Head of caudate nucleus (tissue), 42 donors: Measurements from ENCODE around the gene ST8SIA6.
"Not testable (repeated sequence)": the region's sequence is repeated elsewhere in the genome, so short reads cannot be mapped to it uniquely, and the experiment has no call there.

Experiments
- DNase-seq, 42 donors: peaks; one replicate each; pipeline versions ENCODE4 v3.0.0 to v3.0.0-alpha.2; 2020 to 2021; ENCODE audit warnings: mixed read lengths in 7 of 42
- intact Hi-C: fragments of 100-400 bp; cut with DNase I; formaldehyde crosslinking; loops from one replicate; pipeline ENCODE4 v1.15.0; 2022

The ST8SIA6 gene

GRCh38 chr10:17454161-17455014, at the start of gene ST8SIA6:
TSS of gene ST8SIA6 (minus strand) at chr10:17454595. CDS start at chr10:17454255, 340 bp downstream.
- peak in 13 of 42 donors; percentile 7 to 47 (median 23) for DNase-seq
- intact Hi-C loops: no loop called here

- intact Hi-C loops: no loop called here
Measured at GRCh38 chr10:17503795-17504194, 49.4 kb upstream of the ST8SIA6 start.

GRCh38 chr10:17502814-17503213, 48.4 kb upstream of the ST8SIA6 start:
- no peak for DNase-seq
- intact Hi-C loops: no loop called here

More at GRCh38 chr10:17503795-17504194, 49.4 kb upstream of the ST8SIA6 start:
- no peak for DNase-seq

- intact Hi-C loops, DNase-seq: not testable (repeated sequence)
Measured at GRCh38 chr10:17499014-17499413, 44.6 kb upstream of the ST8SIA6 start.

GRCh38 chr10:17497446-17498030, 43.1 kb upstream of the ST8SIA6 start:
- intact Hi-C loops: no loop called here
- DNase-seq: no peak

GRCh38 chr10:17494626-17495260, 40.3 kb upstream of the ST8SIA6 start:
- intact Hi-C loops: no loop called here
- DNase-seq: no peak

- DNase-seq: no peak
Measured at GRCh38 chr10:17488848-17489247, 34.5 kb upstream of the ST8SIA6 start.

GRCh38 chr10:17483079-17483478, 28.7 kb upstream of the ST8SIA6 start:
- intact Hi-C loops: no loop called here
- DNase-seq: no peak

More at GRCh38 chr10:17488848-17489247, 34.5 kb upstream of the ST8SIA6 start:
- intact Hi-C loops: no loop called here

DNA sequence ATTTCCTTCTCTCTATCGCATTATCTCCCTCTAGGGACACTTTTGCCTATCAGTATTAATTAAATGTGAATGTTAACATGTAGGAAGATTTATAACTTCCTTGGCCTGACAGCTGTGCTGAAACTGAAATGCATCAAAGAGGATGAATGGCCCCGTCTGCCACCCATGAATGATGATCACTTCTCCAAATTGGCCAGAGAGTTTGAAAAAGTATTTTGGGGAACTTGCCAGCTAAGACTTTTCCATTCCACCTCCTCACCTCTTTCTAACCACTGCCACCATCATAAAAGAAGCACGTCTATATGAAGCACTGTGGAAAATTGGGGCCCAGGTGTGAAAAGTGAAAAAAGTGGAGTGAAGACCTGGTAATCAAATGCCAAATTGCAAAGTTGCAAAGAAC, 25.4 kb upstream of the ST8SIA6 start:
- DNase-seq: no peak
- intact Hi-C loops: no loop called here

DNA sequence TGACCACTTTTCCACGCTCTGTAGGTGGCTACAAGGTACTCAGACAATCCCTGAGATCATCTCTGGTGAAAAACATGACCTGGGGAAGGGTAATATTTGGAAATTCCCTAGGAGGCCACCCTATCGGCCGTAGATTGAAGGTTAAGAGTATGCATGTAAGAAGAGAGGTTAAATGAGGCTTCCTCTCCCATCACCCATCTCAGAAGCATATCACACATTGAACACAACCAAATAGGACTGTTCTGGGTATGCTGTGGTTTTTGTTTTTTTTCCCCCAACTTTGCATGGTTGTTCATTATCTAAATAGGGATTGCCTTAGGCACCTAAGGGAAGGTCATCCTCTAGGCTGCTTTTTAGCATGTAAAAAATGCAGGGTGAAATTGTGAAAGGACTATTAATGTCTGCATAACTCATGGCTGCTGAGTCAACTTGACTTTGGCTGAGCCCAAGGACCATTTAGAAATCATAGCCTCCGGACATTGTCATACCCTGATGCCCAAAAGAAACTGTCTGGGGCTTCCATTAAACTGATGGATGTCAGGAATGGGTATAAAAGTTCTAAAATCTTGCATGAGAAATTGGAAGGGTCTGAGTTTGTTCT, 24.7 kb upstream of the ST8SIA6 start:
- DNase-seq: no peak
- intact Hi-C loops: no loop called here

DNA sequence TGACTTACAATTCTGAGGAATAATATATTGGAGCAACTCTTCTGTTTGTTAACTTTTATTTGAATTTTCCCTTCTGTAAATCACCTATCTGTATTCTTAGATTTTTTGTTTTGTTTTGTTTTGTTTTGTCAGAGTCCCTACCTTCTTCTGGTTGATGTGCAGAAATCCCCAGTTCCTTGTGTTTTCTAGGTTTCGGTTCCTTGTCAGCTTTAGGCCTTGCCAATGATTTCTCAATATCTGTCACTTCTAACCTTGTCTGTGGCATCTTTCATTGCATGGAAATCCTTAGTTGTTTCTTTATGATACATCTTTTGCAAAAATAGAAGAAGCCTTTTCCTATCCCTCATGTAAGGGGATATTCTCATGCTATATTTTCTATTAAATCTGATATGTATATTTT, 21.7 kb upstream of the ST8SIA6 start:
- no peak for DNase-seq
- intact Hi-C loops: no loop called here

DNA sequence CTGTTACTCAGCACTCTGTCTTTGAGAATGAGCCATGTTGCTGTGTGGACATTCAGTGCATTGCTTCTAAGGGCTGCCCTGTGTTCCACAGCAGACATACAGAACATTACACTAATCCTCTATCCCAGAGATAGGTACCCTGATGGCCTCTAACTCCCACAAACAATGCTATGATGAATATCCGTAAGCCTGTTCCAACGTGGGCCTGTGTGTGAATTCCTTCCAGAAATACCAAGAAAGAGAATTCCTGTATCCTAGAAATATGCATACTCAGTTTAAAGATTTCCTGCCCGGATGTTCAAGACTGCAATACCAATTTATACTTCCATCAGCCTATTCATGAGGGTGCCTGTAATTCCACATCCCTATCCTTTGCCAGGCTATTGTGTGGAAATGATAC, 21.3 kb upstream of the ST8SIA6 start:
- intact Hi-C loops: no loop called here
- DNase-seq: no peak

- intact Hi-C loops: no loop called here
- DNase-seq: no peak
Measured at GRCh38 chr10:17474595-17475323, 20.4 kb upstream of the ST8SIA6 start.

DNA sequence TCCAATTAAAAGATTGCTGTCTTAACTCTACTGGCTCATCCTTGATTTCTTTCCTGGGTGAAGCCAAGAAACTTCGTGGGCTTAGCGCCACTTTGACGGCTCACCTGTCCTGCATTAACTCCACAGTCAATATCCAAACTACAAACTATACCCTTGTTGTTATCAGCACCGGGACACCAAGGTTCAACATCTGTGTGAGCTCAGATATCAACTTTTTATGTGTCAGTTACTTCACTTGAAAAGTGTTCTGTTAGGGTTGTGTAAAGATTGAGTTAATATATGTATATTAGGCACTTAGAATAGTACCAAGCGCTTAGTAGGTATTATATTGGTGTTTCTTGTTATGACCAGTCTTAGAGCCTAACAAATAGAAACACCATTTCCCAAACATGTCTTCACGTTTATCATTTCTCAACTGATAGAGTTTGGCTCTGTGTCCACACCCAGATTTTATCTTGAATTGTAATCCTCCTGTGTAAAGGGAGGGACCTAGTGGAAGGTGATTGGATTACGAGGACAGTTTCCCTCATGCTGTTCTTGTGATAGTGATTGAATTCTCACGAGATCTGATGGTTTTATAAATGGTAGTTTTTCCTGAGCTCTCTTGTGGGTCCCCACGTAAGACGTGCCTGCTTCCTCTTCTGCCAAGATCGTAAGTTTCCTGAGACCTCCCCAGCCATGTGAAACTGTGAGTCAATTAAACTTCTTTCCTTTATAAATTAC, 19.0 kb upstream of the ST8SIA6 start:
- no peak for DNase-seq

GRCh38 chr10:17472481-17473227, 18.3 kb upstream of the ST8SIA6 start:
- DNase-seq: no peak
- intact Hi-C loops: no loop called here

More for the DNA sequence above, 19.0 kb upstream of the ST8SIA6 start:
- intact Hi-C loops: no loop called here

GRCh38 chr10:17470246-17470645, 15.9 kb upstream of the ST8SIA6 start:
- DNase-seq: no peak
- intact Hi-C loops: no loop called here

DNA sequence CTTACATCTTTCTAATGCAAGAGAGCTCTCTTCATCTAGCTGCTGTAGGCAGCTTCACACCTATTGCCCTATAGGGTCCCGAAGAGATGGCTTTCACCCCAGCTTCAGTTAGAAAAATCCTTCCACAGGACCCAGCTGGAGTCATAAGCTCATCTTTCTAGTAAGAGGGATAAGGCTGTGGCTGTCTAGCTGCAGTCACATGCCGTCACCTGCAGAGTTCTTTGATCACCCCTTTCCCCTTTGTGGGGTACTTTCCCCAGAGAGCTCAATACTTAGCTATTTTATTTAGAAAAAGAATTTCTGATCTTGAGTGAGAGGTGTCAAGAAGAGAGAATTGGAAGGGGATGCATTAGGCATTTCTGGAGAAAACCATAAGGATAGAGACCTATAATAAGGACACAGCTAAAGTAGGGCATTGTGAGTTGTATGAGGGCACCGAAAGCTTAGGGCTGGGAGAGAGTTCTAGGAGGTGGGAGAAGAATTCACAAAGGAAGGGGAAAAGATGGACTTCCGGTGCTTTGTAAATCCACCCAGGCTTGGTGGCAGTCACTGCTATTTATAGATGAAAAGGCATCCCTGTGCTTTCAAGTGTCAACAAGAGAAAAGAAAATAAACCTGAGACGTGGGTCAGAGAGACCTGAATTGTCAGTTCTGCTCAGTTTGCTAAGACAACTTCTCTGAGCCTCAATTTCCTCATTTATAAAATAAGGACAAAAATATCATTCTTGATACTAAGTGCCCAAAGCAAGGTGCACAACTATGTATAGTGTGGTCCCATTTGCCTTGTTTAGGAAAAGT, 11.1 kb upstream of the ST8SIA6 start:
- no peak for DNase-seq
- intact Hi-C loops: no loop called here
